ENCODE measurements around the gene FHIT. TPM values are rescaled to one million over a fixed set of nuclear protein-coding genes. Genes with fewer than 3 reads are reported as not detected.

FHIT gene
- total RNA-seq, 2 donors from 2014 or later: 6.8 to 12.3 TPM

DNA sequence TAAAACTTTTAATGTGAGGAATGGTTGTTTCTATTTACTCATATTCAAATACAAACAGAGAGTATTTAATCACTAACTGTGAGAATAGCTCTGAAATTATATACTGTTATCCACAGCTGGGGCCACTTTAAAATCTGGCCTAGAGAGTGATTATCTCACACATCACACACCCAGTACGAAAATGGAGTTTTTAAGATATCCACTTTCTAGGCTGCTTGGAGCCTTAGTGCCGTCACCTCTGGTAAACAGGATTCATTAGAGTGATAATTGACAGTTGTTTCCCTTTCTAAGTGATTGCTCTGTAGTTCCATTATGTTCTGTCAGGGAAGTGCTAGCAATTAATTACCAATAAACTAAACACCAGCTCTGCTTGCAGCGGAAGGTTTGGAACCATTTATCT, 942.4 kb downstream of the FHIT start:
- 82 to 100% methylated on average over 1 to 2 of the region's 3 CpGs for whole genome bisulfite sequencing, 2 experiments (ENCODE audit: insufficient coverage in 1 of 2, insufficient read length in 1 of 2)
- Mint-ChIP-seq H3K9me3 (no peaks in the 10 kb centered on the region), H3K27ac (no peak overlapping the region), H3K4me1 (peaks cover 28% of the 10 kb centered on the region), H3K4me3 (no peak overlapping the region), H3K27me3 (ENCODE audit: insufficient read depth) (no peaks in the 10 kb centered on the region), H3K36me3 (ENCODE audit: low read depth) (no peaks in the 10 kb centered on the region)
- TF ChIP-seq, protein P1, sequence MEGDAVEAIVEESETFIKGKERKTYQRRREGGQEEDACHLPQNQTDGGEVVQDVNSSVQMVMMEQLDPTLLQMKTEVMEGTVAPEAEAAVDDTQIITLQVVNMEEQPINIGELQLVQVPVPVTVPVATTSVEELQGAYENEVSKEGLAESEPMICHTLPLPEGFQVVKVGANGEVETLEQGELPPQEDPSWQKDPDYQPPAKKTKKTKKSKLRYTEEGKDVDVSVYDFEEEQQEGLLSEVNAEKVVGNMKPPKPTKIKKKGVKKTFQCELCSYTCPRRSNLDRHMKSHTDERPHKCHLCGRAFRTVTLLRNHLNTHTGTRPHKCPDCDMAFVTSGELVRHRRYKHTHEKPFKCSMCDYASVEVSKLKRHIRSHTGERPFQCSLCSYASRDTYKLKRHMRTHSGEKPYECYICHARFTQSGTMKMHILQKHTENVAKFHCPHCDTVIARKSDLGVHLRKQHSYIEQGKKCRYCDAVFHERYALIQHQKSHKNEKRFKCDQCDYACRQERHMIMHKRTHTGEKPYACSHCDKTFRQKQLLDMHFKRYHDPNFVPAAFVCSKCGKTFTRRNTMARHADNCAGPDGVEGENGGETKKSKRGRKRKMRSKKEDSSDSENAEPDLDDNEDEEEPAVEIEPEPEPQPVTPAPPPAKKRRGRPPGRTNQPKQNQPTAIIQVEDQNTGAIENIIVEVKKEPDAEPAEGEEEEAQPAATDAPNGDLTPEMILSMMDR (conservative IDR thresholded peaks at IDR 0.05): no peak
- Histone ChIP-seq H3K36me3 (ENCODE audit: control insufficient read depth, insufficient read depth, low read length) (no peaks in the 10 kb centered on the region), H3K4me1 (ENCODE audit: control insufficient read depth, insufficient read depth, low read length) (no peaks in the 10 kb centered on the region), H3K27ac (ENCODE audit: low read depth, low read length) (no peak overlapping the region), H3K27me3 (ENCODE audit: control insufficient read depth, insufficient read depth, low read length, poor library complexity, severe bottlenecking) (no peaks in the 10 kb centered on the region), H3K9me3 (ENCODE audit: control insufficient read depth, low read length) (no peaks in the 10 kb centered on the region), H3K4me3 (ENCODE audit: low read length) (no peak overlapping the region), H3K9ac (ENCODE audit: extremely low read depth, low read length, poor library complexity, severe bottlenecking) (no peak overlapping the region)
- no peak for DNase-seq

DNA sequence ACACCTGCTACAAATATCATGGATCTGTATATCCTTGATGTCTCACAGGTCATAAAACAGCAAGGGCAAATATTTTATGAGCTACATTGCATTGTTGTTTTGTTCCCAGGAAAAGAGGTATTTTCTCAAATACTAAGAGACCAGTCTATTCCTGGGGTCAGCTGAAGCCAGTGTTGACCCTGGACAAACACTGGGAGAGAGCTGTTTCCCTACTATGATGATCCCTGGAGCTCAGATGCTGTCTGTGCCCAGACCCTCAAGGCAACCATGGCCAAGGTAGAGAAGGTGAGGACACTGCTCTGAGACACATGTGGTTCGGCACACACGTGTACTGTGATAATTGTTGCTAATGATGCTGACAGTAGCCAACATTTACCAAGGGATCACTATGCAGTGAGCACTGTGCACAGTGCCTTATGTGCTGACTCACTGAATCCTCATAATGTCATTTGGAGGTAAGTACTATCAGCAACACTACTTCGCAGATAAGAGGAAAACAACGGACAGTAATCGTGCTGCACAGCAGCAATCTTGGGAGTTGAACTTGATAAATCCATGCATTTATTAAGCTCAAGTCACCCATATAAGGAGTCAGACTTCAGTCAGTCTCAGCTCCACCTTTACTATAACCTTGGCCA, 943.6 kb downstream of the FHIT start:
- Histone ChIP-seq H3K4me3 (ENCODE audit: low read length) (no peak overlapping the region), H3K36me3 (ENCODE audit: control insufficient read depth, insufficient read depth, low read length) (no peaks in the 10 kb centered on the region), H3K27ac (ENCODE audit: low read depth, low read length) (no peak overlapping the region), H3K9me3 (ENCODE audit: control insufficient read depth, low read length) (no peaks in the 10 kb centered on the region), H3K4me1 (ENCODE audit: control insufficient read depth, insufficient read depth, low read length) (no peaks in the 10 kb centered on the region), H3K27me3 (ENCODE audit: control insufficient read depth, insufficient read depth, low read length, poor library complexity, severe bottlenecking) (no peaks in the 10 kb centered on the region), H3K9ac (ENCODE audit: extremely low read depth, low read length, poor library complexity, severe bottlenecking) (no peak overlapping the region)
- H3K4me3 Mint-ChIP-seq: no peak overlapping the region
- WGBS, 2 experiments (ENCODE audit: insufficient coverage in 1 of 2, insufficient read length in 1 of 2): 91 to 94% methylated on average over 5 of the region's 5 CpGs
- no peak for DNase-seq
- H3K4me1 Mint-ChIP-seq: peaks cover 32% of the 10 kb centered on the region
- H3K9me3 Mint-ChIP-seq: no peaks in the 10 kb centered on the region
- H3K36me3 Mint-ChIP-seq (ENCODE audit: low read depth): no peaks in the 10 kb centered on the region
- H3K27me3 Mint-ChIP-seq (ENCODE audit: insufficient read depth): no peaks in the 10 kb centered on the region
- H3K27ac Mint-ChIP-seq: no peak overlapping the region
- TF ChIP-seq, protein P1 (conservative IDR thresholded peaks at IDR 0.05): no peak

DNA sequence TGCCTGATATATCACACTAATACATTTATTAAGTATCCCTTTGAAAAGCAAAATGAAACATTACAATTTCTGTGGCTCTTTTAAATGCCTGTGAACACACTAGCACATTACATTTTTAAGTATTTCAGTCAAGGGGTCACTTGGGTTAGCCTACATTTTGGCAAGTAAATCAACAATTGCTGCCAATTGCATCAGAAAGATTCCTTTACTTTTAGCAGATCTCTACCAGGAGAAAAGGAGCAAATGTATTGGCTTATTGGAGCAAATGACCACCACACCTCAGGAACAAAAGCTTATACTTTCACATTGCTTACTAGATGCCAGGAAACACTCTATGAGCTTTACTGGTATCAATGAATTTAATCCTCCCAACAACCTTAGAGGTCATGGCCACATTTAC, 947.1 kb downstream of the FHIT start:
- Mint-ChIP-seq H3K4me3 (no peak overlapping the region), H3K9me3 (no peaks in the 10 kb centered on the region), H3K36me3 (ENCODE audit: low read depth) (no peaks in the 10 kb centered on the region), H3K27me3 (ENCODE audit: insufficient read depth) (no peaks in the 10 kb centered on the region), H3K4me1 (peaks cover 19% of the 10 kb centered on the region), H3K27ac (no peak overlapping the region)
- Histone ChIP-seq H3K36me3 (ENCODE audit: control insufficient read depth, insufficient read depth, low read length) (no peaks in the 10 kb centered on the region), H3K9me3 (ENCODE audit: control insufficient read depth, low read length) (no peaks in the 10 kb centered on the region), H3K4me3 (ENCODE audit: low read length) (no peak overlapping the region), H3K4me1 (ENCODE audit: control insufficient read depth, insufficient read depth, low read length) (no peaks in the 10 kb centered on the region), H3K27me3 (ENCODE audit: control insufficient read depth, insufficient read depth, low read length, poor library complexity, severe bottlenecking) (no peaks in the 10 kb centered on the region), H3K27ac (ENCODE audit: low read depth, low read length) (no peak overlapping the region), H3K9ac (ENCODE audit: extremely low read depth, low read length, poor library complexity, severe bottlenecking) (no peak overlapping the region)
- TF ChIP-seq, protein P1 (conservative IDR thresholded peaks at IDR 0.05): no peak
- DNase-seq: no peak
